B cell (primary cell): Measurements from ENCODE around the gene WDR27. TPM values are rescaled to one million over a fixed set of nuclear protein-coding genes. Genes with fewer than 3 reads are reported as not detected.

ENCODE experiments used
- ATAC-seq: fragments of 200-7000 bp; cut with Tn5 transposase; one replicate; pipeline ENCODE4 v1.10.0; 2021; ENCODE audit warnings: low read depth, mild to moderate bottlenecking, moderate number of reproducible peaks, moderate library complexity
- CTCF ChIA-PET: fragments of 350-600 bp; sonication (Branson Sonifier 250); formaldehyde crosslinking; loops from one replicate; lab custom pipeline; 2021; ENCODE audit warnings: antibody characterized with exemption, inconsistent platforms; lab: Charles Lee
- POLR2A ChIA-PET: fragments of 350-600 bp; sonication (Branson Sonifier 250); formaldehyde crosslinking; loops from one replicate; lab custom pipeline; 2021; ENCODE audit warnings: antibody characterized with exemption; lab: Charles Lee
- DNase-seq: peaks from one replicate; pipeline ENCODE4 v3.0.0; 2013
- H2AFZ ChIP-seq: 2 replicates; pipeline ENCODE4 v1.6.1; 2012; ENCODE audit warnings: mild to moderate bottlenecking, low read depth, low read length; ENCODE audit not compliant: insufficient read depth, poor library complexity, severe bottlenecking
- H3K27ac ChIP-seq, 2 donors: 1 replicate in 1 of 2; 2 replicates in 1 of 2; pipeline ENCODE4 v1.5.1; 2012 to 2013; ENCODE audit warnings: low read length in 2 of 2, mild to moderate bottlenecking in 2 of 2, moderate library complexity in 1 of 2
- H3K27me3 ChIP-seq, 4 experiments: fragments of 200-600 bp in 1 of 4; sonication (generic) in 1 of 4; replicated peaks in 1 of 4; 1 replicate in 2 of 4; 2 replicates in 2 of 4; pipeline versions ENCODE4 v1.6.1 to v1.7.0; 2013 to 2016; ENCODE audit warnings: low read length in 3 of 4, mild to moderate bottlenecking in 2 of 4, mixed read lengths in 1 of 4, moderate library complexity in 1 of 4; ENCODE audit not compliant: insufficient read depth in 4 of 4, control insufficient read depth in 3 of 4; ENCODE audit errors: control extremely low read depth in 1 of 4
- H3K36me3 ChIP-seq, 2 experiments: replicated peaks in 1 of 2; 1 replicate in 1 of 2; 2 replicates in 1 of 2; pipeline versions ENCODE4 v1.6.1 to v1.7.1; 2013; ENCODE audit warnings: low read length in 1 of 2; ENCODE audit not compliant: insufficient read depth in 2 of 2, control insufficient read depth in 1 of 2; ENCODE audit errors: control extremely low read depth in 1 of 2, extremely low read depth in 1 of 2
- H3K4me1 ChIP-seq, 2 donors: fragments of 200-600 bp in 1 of 2; sonication (generic) in 1 of 2; 1 replicate in 1 of 2; 2 replicates in 1 of 2; pipeline versions ENCODE4 v1.5.1 to v1.6.1; 2013 to 2017; ENCODE audit warnings: low read length in 2 of 2; ENCODE audit not compliant: control insufficient read depth in 2 of 2, insufficient read depth in 2 of 2
- H3K4me2 ChIP-seq: replicated peaks from 2 replicates; pipeline ENCODE3; 2012; ENCODE audit warnings: mild to moderate bottlenecking, low read depth, low read length; ENCODE audit not compliant: poor library complexity, severe bottlenecking
- H3K4me3 ChIP-seq, 5 experiments: fragments of 200-600 bp in 1 of 5; sonication (generic) in 1 of 5; 1 replicate in 3 of 5; 2 replicates in 2 of 5; pipeline versions ENCODE4 v1.5.1 to v1.7.0; 2011 to 2016; ENCODE audit warnings: low read length in 4 of 5, mild to moderate bottlenecking in 4 of 5, low read depth in 2 of 5, control low read depth in 1 of 5, moderate library complexity in 1 of 5; ENCODE audit not compliant: insufficient read depth in 1 of 5; ENCODE audit errors: control extremely low read depth in 1 of 5, extremely low read depth in 1 of 5
- H3K79me2 ChIP-seq: fragments of 200-600 bp; sonication (generic); one replicate; pipeline ENCODE4 v1.6.0; 2016; ENCODE audit warnings: low read length; ENCODE audit not compliant: control insufficient read depth, insufficient read depth
- H3K9ac ChIP-seq: fragments of 200-600 bp; sonication (generic); 2 replicates; pipeline ENCODE4 v1.6.1; 2017; ENCODE audit warnings: mild to moderate bottlenecking, low read length, moderate library complexity
- H3K9me3 ChIP-seq, 3 donors: one replicate each; pipeline versions ENCODE4 v1.6.1 to v1.7.1; 2013; ENCODE audit warnings: low read length in 2 of 3; ENCODE audit not compliant: control insufficient read depth in 2 of 3, insufficient read depth in 1 of 3; ENCODE audit errors: control extremely low read depth in 1 of 3
- H4K20me1 ChIP-seq: 2 replicates; pipeline ENCODE4 v1.6.0; 2012; ENCODE audit warnings: mild to moderate bottlenecking, low read length; ENCODE audit not compliant: insufficient read depth, control insufficient read depth, poor library complexity, severe bottlenecking
- H3K27ac Mint-ChIP-seq: one replicate; pipeline ENCODE4 v1.8.0; 2021; ENCODE audit warnings: mixed read lengths
- H3K27me3 Mint-ChIP-seq: one replicate; pipeline ENCODE4 v1.8.0; 2021; ENCODE audit warnings: mixed read lengths
- H3K4me1 Mint-ChIP-seq: one replicate; pipeline ENCODE4 v1.8.0; 2021; ENCODE audit warnings: mixed read lengths
- H3K4me3 Mint-ChIP-seq: one replicate; pipeline ENCODE4 v1.8.0; 2021; ENCODE audit warnings: mixed read lengths
- H3K9me3 Mint-ChIP-seq: one replicate; pipeline ENCODE4 v1.8.0; 2022; ENCODE audit warnings: mixed read lengths; ENCODE audit not compliant: insufficient read depth
- EZH2 ChIP-seq: IDR thresholded peaks from 2 replicates; pipeline ENCODE4 v1.6.1; 2012; ENCODE audit warnings: borderline replicate concordance, low read depth, mild to moderate bottlenecking, moderate library complexity, low read length; ENCODE audit not compliant: insufficient read depth, poor library complexity, severe bottlenecking
- WGBS: methylation state at CpG from one replicate; pipeline ENCODE4 v1.1.5; 2013; ENCODE audit warnings: missing lambda C conversion rate; ENCODE audit not compliant: insufficient coverage; 5-methylcytosine and 5-hydroxymethylcytosine counted together
- intact Hi-C: fragments of 100-400 bp; cut with micrococcal nuclease; formaldehyde crosslinking; loops from one replicate; pipeline ENCODE4 v1.10.0; 2022
- polyA plus RNA-seq: library from polyadenylated mRNA; depleted of rRNA; stranded (reverse); fragments of >200 nt; gene quantifications from 2 replicates; pipeline ENCODE4 v1.2.3, GENCODE V29; 2012
- total RNA-seq, 2 donors: library from RNA; stranded (reverse); fragments of 120-200 nt in 1 of 2; gene quantifications; 1 replicate in 1 of 2; 2 replicates in 1 of 2; pipeline versions ENCODE4 v1.2.3 to v1.2.4, GENCODE V29; 2013 to 2022
- TF ChIP-seq, protein P1 (sequence below): fragments of 200-600 bp; IDR thresholded peaks from one replicate; pipeline ENCODE4 v1.8.0; 2022; ENCODE audit warnings: antibody characterized with exemption, mild to moderate bottlenecking

Gene WDR27
- total and polyA plus RNA-seq, 2 donors (not counting 1 experiment from before 2014, with no cell fraction given): 64.3 to 86.3 TPM

DNA sequence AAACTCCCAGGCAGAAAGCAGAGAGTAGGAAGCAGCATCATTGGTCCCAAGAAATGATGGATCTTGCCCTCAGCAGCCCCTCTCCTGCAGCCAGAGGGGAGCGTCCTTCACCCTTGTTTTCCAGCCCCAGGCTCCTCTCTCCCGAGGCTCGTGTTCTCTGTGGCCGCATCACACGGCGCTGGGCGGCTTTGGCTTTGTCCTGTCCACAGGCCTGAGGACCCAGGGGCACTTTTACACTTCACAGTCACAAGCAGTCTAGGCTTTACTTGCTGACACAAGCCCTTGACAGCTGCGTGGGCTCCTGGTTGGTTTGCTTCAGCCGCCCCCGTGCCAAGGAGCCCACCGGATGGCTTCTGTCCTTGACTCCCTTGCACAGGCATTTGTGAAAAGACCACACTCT lies 272.8 kb downstream of the WDR27 start:
- POLR2A ChIA-PET: no interaction called here
- peaks cover 15% of the 10 kb centered on the region for H3K9me3 Mint-ChIP-seq

DNA sequence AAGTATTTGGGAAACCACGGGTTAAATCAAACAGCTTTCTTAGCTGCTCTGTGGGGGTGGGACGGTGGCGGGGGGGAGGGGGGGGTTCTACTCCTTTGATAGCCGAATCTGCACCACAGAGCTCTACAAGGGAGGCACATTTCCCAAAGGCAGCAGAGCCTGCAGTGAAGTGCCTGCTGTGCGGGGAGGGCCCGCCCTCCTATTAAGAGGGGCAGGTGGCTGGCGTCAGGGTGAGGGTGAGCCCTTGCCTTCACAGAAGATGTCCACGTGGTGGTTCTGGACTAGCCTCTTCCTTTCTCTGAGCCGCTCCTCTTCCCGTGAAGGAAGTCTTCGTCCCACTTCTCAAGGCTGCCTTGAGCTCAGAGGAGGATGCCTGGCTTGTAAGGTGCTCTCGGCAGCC lies 273.3 kb downstream of the WDR27 start:
- H3K36me3 ChIP-seq: no peaks in the 10 kb centered on the region
- H3K79me2 ChIP-seq: no peaks in the 10 kb centered on the region
- DNase-seq: no peak
- H2AFZ ChIP-seq: no peak overlapping the region
- no peak overlapping the region for H3K4me3 ChIP-seq
- no peaks in the 10 kb centered on the region for H3K27me3 ChIP-seq
- no peak overlapping the region for H3K9ac ChIP-seq
- no peak for ATAC-seq
- H3K4me1 ChIP-seq: no peaks in the 10 kb centered on the region
- H3K27ac ChIP-seq: no peak overlapping the region
- TF ChIP-seq, protein P1, sequence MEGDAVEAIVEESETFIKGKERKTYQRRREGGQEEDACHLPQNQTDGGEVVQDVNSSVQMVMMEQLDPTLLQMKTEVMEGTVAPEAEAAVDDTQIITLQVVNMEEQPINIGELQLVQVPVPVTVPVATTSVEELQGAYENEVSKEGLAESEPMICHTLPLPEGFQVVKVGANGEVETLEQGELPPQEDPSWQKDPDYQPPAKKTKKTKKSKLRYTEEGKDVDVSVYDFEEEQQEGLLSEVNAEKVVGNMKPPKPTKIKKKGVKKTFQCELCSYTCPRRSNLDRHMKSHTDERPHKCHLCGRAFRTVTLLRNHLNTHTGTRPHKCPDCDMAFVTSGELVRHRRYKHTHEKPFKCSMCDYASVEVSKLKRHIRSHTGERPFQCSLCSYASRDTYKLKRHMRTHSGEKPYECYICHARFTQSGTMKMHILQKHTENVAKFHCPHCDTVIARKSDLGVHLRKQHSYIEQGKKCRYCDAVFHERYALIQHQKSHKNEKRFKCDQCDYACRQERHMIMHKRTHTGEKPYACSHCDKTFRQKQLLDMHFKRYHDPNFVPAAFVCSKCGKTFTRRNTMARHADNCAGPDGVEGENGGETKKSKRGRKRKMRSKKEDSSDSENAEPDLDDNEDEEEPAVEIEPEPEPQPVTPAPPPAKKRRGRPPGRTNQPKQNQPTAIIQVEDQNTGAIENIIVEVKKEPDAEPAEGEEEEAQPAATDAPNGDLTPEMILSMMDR: no peak
- no peak for TF ChIP-seq EZH2
- Mint-ChIP-seq H3K4me1 (no peaks in the 10 kb centered on the region), H3K4me3 (no peak overlapping the region), H3K9me3 (peaks cover 13% of the 10 kb centered on the region), H3K27ac (no peak overlapping the region), H3K27me3 (no peaks in the 10 kb centered on the region)
- WGBS: 81% methylated on average over 9 of the region's 12 CpGs
- H4K20me1 ChIP-seq: no peaks in the 10 kb centered on the region
- intact Hi-C loops: no loop called here
- peaks cover 0 to 51% (median 25%) of the 10 kb centered on the region in 3 donors for H3K9me3 ChIP-seq
- ChIA-PET POLR2A (no interaction called here), CTCF (no interaction called here)
- H3K4me2 ChIP-seq: no peak overlapping the region

More for the DNA sequence above, 272.8 kb downstream of the WDR27 start:
- Mint-ChIP-seq H3K4me1 (no peaks in the 10 kb centered on the region), H3K4me3 (no peak overlapping the region), H3K27me3 (no peaks in the 10 kb centered on the region), H3K27ac (no peak overlapping the region)
- H3K27ac ChIP-seq: no peak overlapping the region
- WGBS: 98% methylated on average over 11 of the region's 11 CpGs
- peaks cover 0 to 47% (median 25%) of the 10 kb centered on the region in 3 donors for H3K9me3 ChIP-seq
- no peaks in the 10 kb centered on the region for H3K4me1 ChIP-seq
- H3K36me3 ChIP-seq: no peaks in the 10 kb centered on the region
- H3K9ac ChIP-seq: no peak overlapping the region
- no peaks in the 10 kb centered on the region for H3K79me2 ChIP-seq
- DNase-seq (no peak), ATAC-seq (no peak)
- H3K4me2 ChIP-seq: no peak overlapping the region
- no peak for TF ChIP-seq EZH2
- TF ChIP-seq, protein P1: no peak
- H2AFZ ChIP-seq: no peak overlapping the region
- H4K20me1 ChIP-seq: no peaks in the 10 kb centered on the region
- intact Hi-C loops: no loop called here
- CTCF ChIA-PET: no interaction called here
- no peaks in the 10 kb centered on the region for H3K27me3 ChIP-seq
- H3K4me3 ChIP-seq: no peak overlapping the region
